SK-N-SH treated with all-trans-retinoic acid at 6 μM for 48 hours (cell line): Measurements from ENCODE around the gene FAM83D.

Source experiments
- BACH2 ChIP-seq: fragments of 250-450 bp; sonication (Bioruptor Pico); IDR thresholded peaks from 2 replicates; pipeline ENCODE4 v1.9.0; 2021; ENCODE audit warnings: mild to moderate bottlenecking, borderline replicate concordance
- CSDC2 ChIP-seq: fragments of 250-450 bp; sonication (Bioruptor Pico); IDR thresholded peaks from 2 replicates; pipeline ENCODE4 v1.5.0; 2020; ENCODE audit warnings: mild to moderate bottlenecking, moderate library complexity
- ESRRG ChIP-seq: fragments of 250-450 bp; sonication (Bioruptor Pico); IDR thresholded peaks from 2 replicates; pipeline ENCODE4 v1.6.1; 2021; ENCODE audit warnings: mild to moderate bottlenecking
- ISL1 ChIP-seq: fragments of 250-450 bp; sonication (Bioruptor Pico); IDR thresholded peaks from 2 replicates; pipeline ENCODE4 v2.1.2; 2022; ENCODE audit warnings: mild to moderate bottlenecking, moderate library complexity
- OSR1 ChIP-seq: fragments of 250-450 bp; sonication (Bioruptor Pico); IDR thresholded peaks from 2 replicates; pipeline ENCODE4 v1.8.0; 2022; ENCODE audit warnings: moderate library complexity, mild to moderate bottlenecking, inconsistent platforms
- PPARA ChIP-seq: fragments of 250-450 bp; sonication (Bioruptor Pico); IDR thresholded peaks from 2 replicates; pipeline ENCODE4 v1.5.0; 2020; ENCODE audit warnings: mild to moderate bottlenecking, borderline replicate concordance
- TCF4 ChIP-seq: fragments of 250-450 bp; sonication (Bioruptor Pico); IDR thresholded peaks from 2 replicates; pipeline ENCODE4 v1.8.0; 2021; ENCODE audit warnings: mild to moderate bottlenecking, moderate library complexity, borderline replicate concordance
- ZC3H10 ChIP-seq: fragments of 250-450 bp; sonication (Bioruptor Pico); IDR thresholded peaks from 2 replicates; pipeline ENCODE4 v1.5.1; 2021; ENCODE audit warnings: mild to moderate bottlenecking, moderate library complexity
- TF ChIP-seq, protein P1 (sequence below): fragments of 250-450 bp; sonication (Bioruptor Pico); IDR thresholded peaks from 2 replicates; pipeline ENCODE4 v1.8.0; 2021; ENCODE audit warnings: low read depth, mild to moderate bottlenecking, moderate library complexity, borderline replicate concordance
- TF ChIP-seq, protein P2 (sequence below): fragments of 250-450 bp; sonication (Bioruptor Pico); IDR thresholded peaks from 2 replicates; pipeline ENCODE4 v1.8.0; 2020; ENCODE audit warnings: mild to moderate bottlenecking, moderate library complexity, borderline replicate concordance
- TF ChIP-seq, protein P3 (sequence below): fragments of 250-450 bp; sonication (Bioruptor Pico); IDR thresholded peaks from 2 replicates; pipeline ENCODE4 v1.5.1; 2021; ENCODE audit warnings: mild to moderate bottlenecking, moderate library complexity
- TF ChIP-seq, protein P4 (sequence below): fragments of 250-450 bp; sonication (Bioruptor Pico); IDR thresholded peaks from 2 replicates; pipeline ENCODE4 v1.5.0; 2020; ENCODE audit warnings: mild to moderate bottlenecking, moderate library complexity

DNA sequence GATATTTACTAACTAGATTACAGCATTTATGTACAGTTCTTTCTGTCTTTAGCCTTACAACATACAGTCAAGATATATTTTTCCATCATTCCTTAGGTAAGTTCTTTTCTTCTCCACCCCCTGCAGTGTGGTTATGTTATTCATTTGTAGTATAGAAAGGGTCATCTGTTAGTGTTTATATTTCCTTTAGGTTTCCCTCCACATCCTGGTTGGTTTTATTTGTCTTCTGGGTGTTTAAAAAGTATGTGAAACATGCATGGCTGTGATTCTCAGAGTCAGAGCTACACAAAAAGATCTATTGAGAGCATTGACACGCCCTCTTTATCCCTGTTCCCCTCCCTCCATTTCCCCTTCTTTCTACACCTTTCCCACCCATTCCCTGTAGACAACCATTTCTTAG, 56.1 kb downstream of the FAM83D start:
- TF ChIP-seq, protein P1, sequence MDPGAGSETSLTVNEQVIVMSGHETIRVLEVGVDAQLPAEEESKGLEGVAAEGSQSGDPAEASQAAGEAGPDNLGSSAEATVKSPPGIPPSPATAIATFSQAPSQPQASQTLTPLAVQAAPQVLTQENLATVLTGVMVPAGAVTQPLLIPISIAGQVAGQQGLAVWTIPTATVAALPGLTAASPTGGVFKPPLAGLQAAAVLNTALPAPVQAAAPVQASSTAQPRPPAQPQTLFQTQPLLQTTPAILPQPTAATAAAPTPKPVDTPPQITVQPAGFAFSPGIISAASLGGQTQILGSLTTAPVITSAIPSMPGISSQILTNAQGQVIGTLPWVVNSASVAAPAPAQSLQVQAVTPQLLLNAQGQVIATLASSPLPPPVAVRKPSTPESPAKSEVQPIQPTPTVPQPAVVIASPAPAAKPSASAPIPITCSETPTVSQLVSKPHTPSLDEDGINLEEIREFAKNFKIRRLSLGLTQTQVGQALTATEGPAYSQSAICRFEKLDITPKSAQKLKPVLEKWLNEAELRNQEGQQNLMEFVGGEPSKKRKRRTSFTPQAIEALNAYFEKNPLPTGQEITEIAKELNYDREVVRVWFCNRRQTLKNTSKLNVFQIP (CRISPR knock-in tag): no peak
- no peak for TF ChIP-seq TCF4 (CRISPR knock-in tag)
- TF ChIP-seq, protein P2, sequence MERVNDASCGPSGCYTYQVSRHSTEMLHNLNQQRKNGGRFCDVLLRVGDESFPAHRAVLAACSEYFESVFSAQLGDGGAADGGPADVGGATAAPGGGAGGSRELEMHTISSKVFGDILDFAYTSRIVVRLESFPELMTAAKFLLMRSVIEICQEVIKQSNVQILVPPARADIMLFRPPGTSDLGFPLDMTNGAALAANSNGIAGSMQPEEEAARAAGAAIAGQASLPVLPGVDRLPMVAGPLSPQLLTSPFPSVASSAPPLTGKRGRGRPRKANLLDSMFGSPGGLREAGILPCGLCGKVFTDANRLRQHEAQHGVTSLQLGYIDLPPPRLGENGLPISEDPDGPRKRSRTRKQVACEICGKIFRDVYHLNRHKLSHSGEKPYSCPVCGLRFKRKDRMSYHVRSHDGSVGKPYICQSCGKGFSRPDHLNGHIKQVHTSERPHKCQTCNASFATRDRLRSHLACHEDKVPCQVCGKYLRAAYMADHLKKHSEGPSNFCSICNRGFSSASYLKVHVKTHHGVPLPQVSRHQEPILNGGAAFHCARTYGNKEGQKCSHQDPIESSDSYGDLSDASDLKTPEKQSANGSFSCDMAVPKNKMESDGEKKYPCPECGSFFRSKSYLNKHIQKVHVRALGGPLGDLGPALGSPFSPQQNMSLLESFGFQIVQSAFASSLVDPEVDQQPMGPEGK (CRISPR knock-in tag): no peak
- no peak for TF ChIP-seq CSDC2 (CRISPR knock-in tag)
- TF ChIP-seq PPARA (CRISPR knock-in tag): no peak
- no peak for TF ChIP-seq ISL1 (CRISPR knock-in tag)
- no peak for TF ChIP-seq BACH2 (CRISPR knock-in tag)
- no peak for TF ChIP-seq ZC3H10 (CRISPR knock-in tag)
- TF ChIP-seq, protein P3, sequence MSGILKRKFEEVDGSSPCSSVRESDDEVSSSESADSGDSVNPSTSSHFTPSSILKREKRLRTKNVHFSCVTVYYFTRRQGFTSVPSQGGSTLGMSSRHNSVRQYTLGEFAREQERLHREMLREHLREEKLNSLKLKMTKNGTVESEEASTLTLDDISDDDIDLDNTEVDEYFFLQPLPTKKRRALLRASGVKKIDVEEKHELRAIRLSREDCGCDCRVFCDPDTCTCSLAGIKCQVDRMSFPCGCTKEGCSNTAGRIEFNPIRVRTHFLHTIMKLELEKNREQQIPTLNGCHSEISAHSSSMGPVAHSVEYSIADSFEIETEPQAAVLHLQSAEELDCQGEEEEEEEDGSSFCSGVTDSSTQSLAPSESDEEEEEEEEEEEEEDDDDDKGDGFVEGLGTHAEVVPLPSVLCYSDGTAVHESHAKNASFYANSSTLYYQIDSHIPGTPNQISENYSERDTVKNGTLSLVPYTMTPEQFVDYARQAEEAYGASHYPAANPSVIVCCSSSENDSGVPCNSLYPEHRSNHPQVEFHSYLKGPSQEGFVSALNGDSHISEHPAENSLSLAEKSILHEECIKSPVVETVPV (CRISPR knock-in tag): no peak
- TF ChIP-seq OSR1 (CRISPR knock-in tag): no peak
- TF ChIP-seq, protein P4, sequence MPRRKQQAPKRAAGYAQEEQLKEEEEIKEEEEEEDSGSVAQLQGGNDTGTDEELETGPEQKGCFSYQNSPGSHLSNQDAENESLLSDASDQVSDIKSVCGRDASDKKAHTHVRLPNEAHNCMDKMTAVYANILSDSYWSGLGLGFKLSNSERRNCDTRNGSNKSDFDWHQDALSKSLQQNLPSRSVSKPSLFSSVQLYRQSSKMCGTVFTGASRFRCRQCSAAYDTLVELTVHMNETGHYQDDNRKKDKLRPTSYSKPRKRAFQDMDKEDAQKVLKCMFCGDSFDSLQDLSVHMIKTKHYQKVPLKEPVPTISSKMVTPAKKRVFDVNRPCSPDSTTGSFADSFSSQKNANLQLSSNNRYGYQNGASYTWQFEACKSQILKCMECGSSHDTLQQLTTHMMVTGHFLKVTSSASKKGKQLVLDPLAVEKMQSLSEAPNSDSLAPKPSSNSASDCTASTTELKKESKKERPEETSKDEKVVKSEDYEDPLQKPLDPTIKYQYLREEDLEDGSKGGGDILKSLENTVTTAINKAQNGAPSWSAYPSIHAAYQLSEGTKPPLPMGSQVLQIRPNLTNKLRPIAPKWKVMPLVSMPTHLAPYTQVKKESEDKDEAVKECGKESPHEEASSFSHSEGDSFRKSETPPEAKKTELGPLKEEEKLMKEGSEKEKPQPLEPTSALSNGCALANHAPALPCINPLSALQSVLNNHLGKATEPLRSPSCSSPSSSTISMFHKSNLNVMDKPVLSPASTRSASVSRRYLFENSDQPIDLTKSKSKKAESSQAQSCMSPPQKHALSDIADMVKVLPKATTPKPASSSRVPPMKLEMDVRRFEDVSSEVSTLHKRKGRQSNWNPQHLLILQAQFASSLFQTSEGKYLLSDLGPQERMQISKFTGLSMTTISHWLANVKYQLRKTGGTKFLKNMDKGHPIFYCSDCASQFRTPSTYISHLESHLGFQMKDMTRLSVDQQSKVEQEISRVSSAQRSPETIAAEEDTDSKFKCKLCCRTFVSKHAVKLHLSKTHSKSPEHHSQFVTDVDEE (CRISPR knock-in tag): no peak
- TF ChIP-seq ESRRG: no peak
